Endothelial cell (in vitro differentiated cells): Measurements from ENCODE around the gene FRG2B. TPM values are rescaled to one million over a fixed set of nuclear protein-coding genes. Genes with fewer than 3 reads are reported as not detected.
"Not testable (repeated sequence)": the region's sequence is repeated elsewhere in the genome, so short reads cannot be mapped to it uniquely, and the experiment has no call there.

ENCODE experiments used
- DNase-seq: peaks from one replicate; pipeline ENCODE4 v3.0.0; 2021; ENCODE audit warnings: low spot score
- H3K27ac Mint-ChIP-seq: one replicate; pipeline ENCODE4 v1.8.0; 2021; ENCODE audit warnings: mixed read lengths, inconsistent platforms; ENCODE audit not compliant: unreplicated experiment
- H3K27me3 Mint-ChIP-seq: one replicate; pipeline ENCODE4 v1.8.0; 2021; ENCODE audit warnings: mild to moderate bottlenecking, moderate library complexity, mixed read lengths, inconsistent platforms; ENCODE audit not compliant: unreplicated experiment
- H3K36me3 Mint-ChIP-seq: one replicate; pipeline ENCODE4 v1.8.0; 2021; ENCODE audit warnings: mild to moderate bottlenecking, low read depth, mixed read lengths, inconsistent platforms; ENCODE audit not compliant: unreplicated experiment
- H3K4me1 Mint-ChIP-seq: one replicate; pipeline ENCODE4 v1.8.0; 2021; ENCODE audit warnings: mild to moderate bottlenecking, mixed read lengths, inconsistent platforms; ENCODE audit not compliant: unreplicated experiment
- H3K4me3 Mint-ChIP-seq: one replicate; pipeline ENCODE4 v1.8.0; 2021; ENCODE audit warnings: mild to moderate bottlenecking, mixed read lengths, inconsistent platforms; ENCODE audit not compliant: unreplicated experiment
- H3K9me3 Mint-ChIP-seq: one replicate; pipeline ENCODE4 v1.8.0; 2021; ENCODE audit warnings: mixed read lengths, inconsistent platforms; ENCODE audit not compliant: unreplicated experiment
- total RNA-seq: library from RNA; stranded (reverse); fragmentation: NEBNext Ultra II Directional; extraction: Animal tissue kit (Norgen Biotek cat#: 25700); gene quantifications from one replicate; pipeline ENCODE4 v1.2.1, GENCODE V29; 2021; ENCODE audit not compliant: unreplicated experiment
- TF ChIP-seq, protein P1 (sequence below): fragments of 200-600 bp; sonication (generic); IDR thresholded peaks from one replicate; pipeline ENCODE4 v1.5.0; 2021; ENCODE audit warnings: antibody characterized with exemption; ENCODE audit not compliant: unreplicated experiment

Gene FRG2B
- total RNA-seq, 1 donor from 2014 or later, result 0.13 TPM

GRCh38 chr10:133592716-133593115, 33.9 kb downstream of the FRG2B start:
- H3K36me3 Mint-ChIP-seq, result no peaks in the 10 kb centered on the region
- DNase-seq, result no peak
- TF ChIP-seq, protein P1, sequence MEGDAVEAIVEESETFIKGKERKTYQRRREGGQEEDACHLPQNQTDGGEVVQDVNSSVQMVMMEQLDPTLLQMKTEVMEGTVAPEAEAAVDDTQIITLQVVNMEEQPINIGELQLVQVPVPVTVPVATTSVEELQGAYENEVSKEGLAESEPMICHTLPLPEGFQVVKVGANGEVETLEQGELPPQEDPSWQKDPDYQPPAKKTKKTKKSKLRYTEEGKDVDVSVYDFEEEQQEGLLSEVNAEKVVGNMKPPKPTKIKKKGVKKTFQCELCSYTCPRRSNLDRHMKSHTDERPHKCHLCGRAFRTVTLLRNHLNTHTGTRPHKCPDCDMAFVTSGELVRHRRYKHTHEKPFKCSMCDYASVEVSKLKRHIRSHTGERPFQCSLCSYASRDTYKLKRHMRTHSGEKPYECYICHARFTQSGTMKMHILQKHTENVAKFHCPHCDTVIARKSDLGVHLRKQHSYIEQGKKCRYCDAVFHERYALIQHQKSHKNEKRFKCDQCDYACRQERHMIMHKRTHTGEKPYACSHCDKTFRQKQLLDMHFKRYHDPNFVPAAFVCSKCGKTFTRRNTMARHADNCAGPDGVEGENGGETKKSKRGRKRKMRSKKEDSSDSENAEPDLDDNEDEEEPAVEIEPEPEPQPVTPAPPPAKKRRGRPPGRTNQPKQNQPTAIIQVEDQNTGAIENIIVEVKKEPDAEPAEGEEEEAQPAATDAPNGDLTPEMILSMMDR, result no peak
- no peak overlapping the region for H3K27ac Mint-ChIP-seq
- no peaks in the 10 kb centered on the region for H3K9me3 Mint-ChIP-seq
- no peak overlapping the region for H3K4me3 Mint-ChIP-seq
- no peaks in the 10 kb centered on the region for H3K27me3 Mint-ChIP-seq
- no peaks in the 10 kb centered on the region for H3K4me1 Mint-ChIP-seq

DNA sequence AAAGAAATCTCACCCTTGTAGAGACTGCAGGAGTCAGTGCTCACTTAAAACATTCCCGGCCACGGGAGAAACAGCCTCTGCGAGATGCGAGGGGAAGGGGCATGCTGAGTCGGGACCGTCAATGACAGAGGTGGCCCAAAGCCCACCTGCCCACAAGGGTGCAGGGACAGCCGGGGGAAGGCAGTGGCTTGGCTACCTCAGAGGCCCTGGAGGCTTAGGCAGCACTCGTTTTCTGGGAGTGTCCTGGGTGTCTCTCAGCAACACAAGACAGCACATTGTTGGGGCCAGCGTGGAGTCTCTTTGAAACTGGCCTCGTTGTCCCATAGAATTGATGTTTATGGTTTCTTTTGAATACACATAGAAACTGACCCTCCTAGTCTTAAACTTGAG, 35.6 kb downstream of the FRG2B start:
- TF ChIP-seq, protein P1, result no peak
- Mint-ChIP-seq H3K9me3 (no peaks in the 10 kb centered on the region), H3K36me3 (no peaks in the 10 kb centered on the region), H3K27me3 (peaks cover 5% of the 10 kb centered on the region), H3K27ac (no peak overlapping the region), H3K4me1 (no peaks in the 10 kb centered on the region), H3K4me3 (no peak overlapping the region)
- DNase-seq, result no peak

DNA sequence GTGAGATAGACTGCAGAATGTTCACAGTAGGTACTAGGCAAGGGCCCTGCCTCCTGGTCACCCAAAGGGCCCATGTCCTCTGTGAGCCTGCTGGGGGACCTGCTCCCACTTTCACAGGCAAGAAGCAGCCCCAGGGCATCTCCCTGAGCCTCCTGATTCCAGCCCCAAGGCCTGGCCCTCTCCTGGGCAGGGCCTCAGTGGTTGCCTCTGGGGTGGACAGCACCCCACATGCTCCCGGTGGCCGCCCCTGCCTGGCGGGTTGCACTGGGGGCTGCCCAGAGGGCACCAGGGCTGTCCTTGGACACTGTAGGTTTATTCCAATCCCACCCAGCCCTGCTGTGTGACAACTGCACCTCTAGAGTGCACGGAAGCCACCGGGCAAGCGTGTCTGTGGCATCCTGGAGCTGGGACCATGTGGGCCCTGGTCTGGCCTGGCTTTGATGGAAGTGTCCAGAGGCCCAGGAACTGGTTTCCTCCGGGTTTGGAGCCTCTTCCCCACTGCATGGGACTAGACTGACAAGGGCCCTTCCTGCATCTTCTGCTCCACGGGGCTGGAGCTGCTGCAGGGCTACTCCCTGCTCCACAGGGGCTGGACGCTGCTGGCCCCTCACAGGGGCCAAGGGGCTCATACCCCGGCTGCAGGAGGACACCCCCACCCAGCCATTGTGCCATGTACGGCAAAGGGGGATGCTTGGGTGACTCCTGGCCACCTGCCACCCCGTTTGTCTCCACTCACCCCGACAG, 36.2 kb downstream of the FRG2B start:
- no peak for DNase-seq
- Mint-ChIP-seq H3K4me3 (no peak overlapping the region), H3K9me3 (no peaks in the 10 kb centered on the region), H3K27ac (no peak overlapping the region), H3K36me3 (no peaks in the 10 kb centered on the region), H3K27me3 (peaks cover 5% of the 10 kb centered on the region), H3K4me1 (no peaks in the 10 kb centered on the region)
- TF ChIP-seq, protein P1, result no peak

GRCh38 chr10:133577037-133577436, 49.6 kb downstream of the FRG2B start:
- not testable (repeated sequence) for H3K27ac Mint-ChIP-seq, H3K9me3 Mint-ChIP-seq, H3K4me1 Mint-ChIP-seq, H3K36me3 Mint-ChIP-seq, H3K27me3 Mint-ChIP-seq, H3K4me3 Mint-ChIP-seq, DNase-seq

Other genes with a start within 250 kb of the FRG2B start
- gene PAOX, start 247.5 kb downstream of the FRG2B start, total RNA-seq, result 6.6 TPM
- 97.3 TPM for gene MTG1, start 232.6 kb downstream of the FRG2B start, total RNA-seq
- 0.28 TPM for gene SPRN, start 202.2 kb downstream of the FRG2B start, total RNA-seq
- 0.36 TPM for gene SCART1, start 172.8 kb downstream of the FRG2B start, total RNA-seq
- gene CYP2E1, start 99.4 kb downstream of the FRG2B start, total RNA-seq, result 7.7 TPM
- gene SYCE1, start 61.2 kb downstream of the FRG2B start, total RNA-seq, result 0.26 TPM